T-helper 17 cell (primary cell): ENCODE measurements around the gene CD180. TPM values are rescaled to one million over a fixed set of nuclear protein-coding genes. Genes with fewer than 3 reads are reported as not detected.

Experiments
- ATAC-seq: fragments of 150-1000 bp; cut with Tn5 transposase; 2 replicates; pipeline ENCODE4 v1.10.0; 2021; ENCODE audit warnings: mild to moderate bottlenecking, moderate library complexity
- DNase-seq, 3 donors: peaks; one replicate each; pipeline versions ENCODE4 v3.0.0 to v3.0.0-alpha.2; 2020 to 2021
- H3K9me3 ChIP-seq: one replicate; pipeline ENCODE4 v1.7.0; 2013; ENCODE audit warnings: low read length, mild to moderate bottlenecking; ENCODE audit not compliant: control insufficient read depth, poor library complexity, severe bottlenecking
- H3K27ac Mint-ChIP-seq: one replicate; pipeline ENCODE4 v1.8.0; 2022; ENCODE audit warnings: mild to moderate bottlenecking, moderate library complexity, mixed read lengths
- H3K27me3 Mint-ChIP-seq: one replicate; pipeline ENCODE4 v1.8.0; 2022; ENCODE audit warnings: mixed read lengths
- H3K36me3 Mint-ChIP-seq: one replicate; pipeline ENCODE4 v1.8.0; 2022; ENCODE audit warnings: low read depth, mixed read lengths
- H3K4me1 Mint-ChIP-seq: one replicate; pipeline ENCODE4 v1.8.0; 2022; ENCODE audit warnings: mild to moderate bottlenecking, mixed read lengths
- H3K4me3 Mint-ChIP-seq: one replicate; pipeline ENCODE4 v1.8.0; 2022; ENCODE audit warnings: mild to moderate bottlenecking, moderate library complexity, mixed read lengths
- total RNA-seq, 4 donors: library from RNA in 2 of 4; stranded (reverse) in 2 of 4; gene quantifications; one replicate each; pipeline ENCODE4 v1.2.3 and lab custom pipeline; 2022 to 2026

Gene CD180
- 1 to 10 TPM in 1 of 2 donors, under 1 TPM in 1; 0.05 to 1.3 TPM for total RNA-seq
- total RNA-seq (lab: John Stamatoyannopoulos, UW) = 0 to 0.08 reads per million in 2 donors

- H3K9me3 ChIP-seq = peaks cover 6% of the 10 kb centered on the region
- DNase-seq = no peak
- H3K4me1 Mint-ChIP-seq = peaks cover 14% of the 10 kb centered on the region
- ATAC-seq = no peak
- H3K36me3 Mint-ChIP-seq = peaks cover 3% of the 10 kb centered on the region
- peak within 1 kb of the TSS; percentile 27 for H3K27ac Mint-ChIP-seq
- no peaks in the 10 kb centered on the region for H3K27me3 Mint-ChIP-seq
- H3K4me3 Mint-ChIP-seq = peak within 1 kb of the TSS; percentile 52
Measured at GRCh38 chr5:67196537-67197059, at the start of gene CD180. Gene CD180, minus strand, starts transcription at chr5:67196799. Its CDS starts 158 bp downstream, at chr5:67196641.

GRCh38 chr5:67246108-67246507, 49.5 kb upstream of the CD180 start:
- peaks cover 10% of the 10 kb centered on the region for H3K4me1 Mint-ChIP-seq
- DNase-seq (no peak), ATAC-seq (peak; percentile 56)
- no peaks in the 10 kb centered on the region for H3K9me3 ChIP-seq
- peaks cover 4% of the 10 kb centered on the region for H3K36me3 Mint-ChIP-seq
- H3K4me3 Mint-ChIP-seq = no peak overlapping the region
- no peaks in the 10 kb centered on the region for H3K27me3 Mint-ChIP-seq
- no peak overlapping the region for H3K27ac Mint-ChIP-seq

GRCh38 chr5:67245259-67245846, 48.8 kb upstream of the CD180 start:
- no peak for ATAC-seq
- peaks cover 4% of the 10 kb centered on the region for H3K36me3 Mint-ChIP-seq
- no peak overlapping the region for H3K27ac Mint-ChIP-seq

DNA sequence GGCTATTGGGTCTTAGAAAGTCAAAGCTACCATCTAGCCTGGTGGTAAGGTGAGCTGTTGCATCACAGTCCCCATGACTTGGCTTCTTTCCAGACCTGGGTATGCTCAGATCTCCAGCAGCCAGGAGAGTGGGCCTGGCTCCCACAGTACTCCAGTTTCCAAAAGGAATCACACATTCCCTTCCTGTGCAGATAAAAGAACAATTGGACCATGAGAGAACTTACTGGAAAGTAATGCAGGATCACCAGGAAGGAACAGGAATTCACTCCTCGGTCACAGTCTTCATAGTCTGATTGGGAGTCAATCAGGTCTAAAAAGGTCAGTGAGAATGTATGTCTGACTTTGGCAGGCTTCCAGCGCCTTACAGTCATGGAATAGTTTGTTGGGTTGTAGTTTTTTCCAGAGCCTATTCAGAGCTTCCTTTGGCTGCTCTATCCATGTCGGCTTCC, 47.8 kb upstream of the CD180 start:
- Mint-ChIP-seq H3K27me3 (no peaks in the 10 kb centered on the region), H3K4me3 (no peak overlapping the region), H3K27ac (no peak overlapping the region), H3K4me1 (peaks cover 10% of the 10 kb centered on the region), H3K36me3 (peaks cover 4% of the 10 kb centered on the region)
- no peaks in the 10 kb centered on the region for H3K9me3 ChIP-seq
- ATAC-seq = no peak
- DNase-seq = no peak

More at GRCh38 chr5:67245259-67245846, 48.8 kb upstream of the CD180 start:
- Mint-ChIP-seq H3K4me3 (no peak overlapping the region), H3K27me3 (no peaks in the 10 kb centered on the region), H3K4me1 (peaks cover 10% of the 10 kb centered on the region)
- no peak for DNase-seq
- no peaks in the 10 kb centered on the region for H3K9me3 ChIP-seq

DNA sequence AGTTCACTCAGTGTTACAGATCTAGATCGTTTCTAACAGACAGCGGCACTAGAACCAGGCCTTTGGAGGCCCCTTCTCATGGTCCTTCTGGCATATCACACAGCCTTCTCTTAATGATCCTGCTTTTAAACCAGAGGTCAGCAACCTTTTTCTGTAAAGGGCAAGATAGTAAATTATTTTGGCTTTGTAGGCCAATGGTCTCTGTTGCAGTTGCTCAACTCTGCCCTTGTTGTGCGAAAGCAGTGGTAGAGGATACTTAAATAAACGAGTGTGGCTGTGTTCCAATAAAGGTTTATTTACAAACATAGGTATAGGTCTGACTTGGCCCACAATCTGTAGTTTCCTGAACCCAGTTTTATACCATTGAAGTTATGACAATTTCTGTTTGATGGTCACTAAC, 47.3 kb upstream of the CD180 start:
- no peaks in the 10 kb centered on the region for H3K9me3 ChIP-seq
- peaks cover 4% of the 10 kb centered on the region for H3K36me3 Mint-ChIP-seq
- no peak overlapping the region for H3K4me3 Mint-ChIP-seq
- ATAC-seq (no peak), DNase-seq (no peak)
- H3K27me3 Mint-ChIP-seq = no peaks in the 10 kb centered on the region
- peaks cover 10% of the 10 kb centered on the region for H3K4me1 Mint-ChIP-seq
- H3K27ac Mint-ChIP-seq = no peak overlapping the region

DNA sequence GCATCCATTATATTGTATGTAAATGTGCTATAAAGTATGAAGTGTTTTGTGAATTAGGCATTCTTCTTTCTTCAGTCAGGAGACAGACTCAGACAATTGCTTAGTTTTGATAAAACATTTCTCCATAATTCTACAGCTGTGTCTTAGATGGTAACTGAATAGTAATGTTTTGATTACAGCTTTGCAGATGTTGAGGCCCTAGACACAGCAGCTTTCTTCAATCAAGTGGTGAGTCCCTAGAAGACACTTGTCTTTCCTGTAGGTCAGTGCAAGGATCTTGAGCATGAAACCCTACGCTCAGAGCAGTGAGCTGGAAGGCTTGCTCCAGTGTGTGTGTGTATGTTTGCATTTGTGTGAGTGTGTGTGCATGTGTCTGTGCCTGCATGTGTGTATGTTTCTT, 46.8 kb upstream of the CD180 start:
- no peak overlapping the region for H3K27ac Mint-ChIP-seq

DNA sequence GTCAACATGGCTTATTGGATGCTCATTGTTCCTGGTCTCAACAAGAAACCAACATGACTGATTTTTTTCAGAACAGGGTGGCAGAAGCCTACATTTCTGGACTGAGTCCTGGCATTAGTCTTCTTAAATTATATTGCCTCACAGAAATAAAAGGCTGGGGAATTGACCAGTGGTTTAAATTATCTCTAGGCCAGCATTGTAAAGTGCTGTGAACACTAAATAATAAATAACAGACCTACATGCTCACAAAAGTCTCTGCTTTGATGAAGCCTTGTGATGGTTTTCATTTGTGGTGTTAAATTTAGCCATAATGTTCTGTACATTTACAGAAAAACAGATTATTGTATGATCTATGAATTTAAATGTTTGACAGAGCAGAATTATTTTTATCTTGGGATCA, 44.7 kb upstream of the CD180 start:
- ATAC-seq = no peak
- Mint-ChIP-seq H3K27ac (no peak overlapping the region), H3K27me3 (peaks cover 5% of the 10 kb centered on the region), H3K4me3 (no peak overlapping the region), H3K36me3 (peaks cover 4% of the 10 kb centered on the region), H3K4me1 (peaks cover 8% of the 10 kb centered on the region)
- H3K9me3 ChIP-seq = no peaks in the 10 kb centered on the region
- no peak for DNase-seq

More for the DNA sequence above, 46.8 kb upstream of the CD180 start:
- Mint-ChIP-seq H3K4me1 (peaks cover 8% of the 10 kb centered on the region), H3K4me3 (no peak overlapping the region), H3K27me3 (no peaks in the 10 kb centered on the region), H3K36me3 (peaks cover 4% of the 10 kb centered on the region)
- ATAC-seq (no peak), DNase-seq (no peak)
- no peaks in the 10 kb centered on the region for H3K9me3 ChIP-seq

DNA sequence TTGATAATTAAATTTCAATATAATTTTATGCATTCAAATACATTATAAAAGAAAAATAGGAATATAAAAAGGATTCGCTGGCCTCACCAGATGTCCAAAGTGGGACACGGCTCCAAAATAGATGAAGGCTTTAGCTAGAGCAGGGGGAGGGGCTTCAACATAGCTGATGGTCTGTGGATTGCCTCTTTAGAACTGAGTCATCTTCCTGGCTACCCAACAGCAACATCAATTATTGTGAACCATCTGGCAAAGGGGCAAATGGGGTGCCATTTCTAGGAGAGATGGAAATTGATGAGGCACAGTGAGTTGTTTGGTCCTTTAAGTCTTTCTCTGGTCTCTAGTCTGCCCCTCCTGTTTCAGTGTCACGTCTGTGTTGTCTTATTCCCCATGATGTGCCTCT, 44.2 kb upstream of the CD180 start:
- ATAC-seq (no peak), DNase-seq (no peak)
- peaks cover 8% of the 10 kb centered on the region for H3K4me1 Mint-ChIP-seq

GRCh38 chr5:67240065-67240464, 43.5 kb upstream of the CD180 start:
- peaks cover 18% of the 10 kb centered on the region for H3K27me3 Mint-ChIP-seq
- H3K27ac Mint-ChIP-seq = no peak overlapping the region
- ATAC-seq = no peak
- H3K4me1 Mint-ChIP-seq = peaks cover 5% of the 10 kb centered on the region
- H3K9me3 ChIP-seq = no peaks in the 10 kb centered on the region
- DNase-seq = no peak
- peaks cover 6% of the 10 kb centered on the region for H3K36me3 Mint-ChIP-seq
- H3K4me3 Mint-ChIP-seq = no peak overlapping the region

More for the DNA sequence above, 44.2 kb upstream of the CD180 start:
- Mint-ChIP-seq H3K27me3 (peaks cover 10% of the 10 kb centered on the region), H3K4me3 (no peak overlapping the region), H3K27ac (no peak overlapping the region), H3K36me3 (peaks cover 6% of the 10 kb centered on the region)
- H3K9me3 ChIP-seq = no peaks in the 10 kb centered on the region

GRCh38 chr5:67238191-67238590, 41.6 kb upstream of the CD180 start:
- no peaks in the 10 kb centered on the region for H3K9me3 ChIP-seq
- H3K4me3 Mint-ChIP-seq = no peak overlapping the region
- peaks cover 5% of the 10 kb centered on the region for H3K4me1 Mint-ChIP-seq
- DNase-seq = no peak
- peaks cover 6% of the 10 kb centered on the region for H3K36me3 Mint-ChIP-seq
- peaks cover 22% of the 10 kb centered on the region for H3K27me3 Mint-ChIP-seq
- no peak for ATAC-seq
- no peak overlapping the region for H3K27ac Mint-ChIP-seq

GRCh38 chr5:67235399-67236110, 39.0 kb upstream of the CD180 start:
- Mint-ChIP-seq H3K4me1 (no peaks in the 10 kb centered on the region), H3K27ac (no peak overlapping the region), H3K4me3 (no peak overlapping the region), H3K36me3 (peaks cover 3% of the 10 kb centered on the region), H3K27me3 (peaks cover 22% of the 10 kb centered on the region)
- no peak for DNase-seq
- ATAC-seq = no peak
- no peaks in the 10 kb centered on the region for H3K9me3 ChIP-seq

DNA sequence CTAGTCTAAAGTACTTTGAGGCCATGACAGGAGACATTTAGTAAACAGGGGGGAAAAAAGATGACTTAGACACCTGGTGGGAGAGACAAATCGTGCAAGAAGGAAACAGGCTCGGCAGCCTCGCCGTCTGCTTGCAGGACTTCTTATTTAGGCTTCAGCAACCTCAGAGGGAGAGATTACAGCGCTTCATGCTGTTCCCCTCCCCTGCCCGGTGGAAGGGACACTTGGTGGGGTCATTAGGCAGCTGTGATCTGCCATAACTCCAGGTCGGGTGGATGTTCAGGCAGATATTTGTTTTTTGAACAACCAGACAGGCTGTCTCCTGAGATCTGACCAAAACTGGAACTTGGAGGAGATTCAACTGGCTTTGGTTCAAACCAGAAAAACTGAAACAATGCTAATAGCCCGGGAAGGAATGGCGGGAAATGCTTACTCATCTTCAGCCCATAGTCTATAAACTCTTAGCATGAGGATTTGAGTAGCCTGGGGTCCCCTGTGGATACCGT, 38.1 kb upstream of the CD180 start:
- DNase-seq = no peak
- H3K4me1 Mint-ChIP-seq = no peaks in the 10 kb centered on the region
- no peak overlapping the region for H3K4me3 Mint-ChIP-seq
- no peak for ATAC-seq
- no peak overlapping the region for H3K27ac Mint-ChIP-seq
- H3K9me3 ChIP-seq = no peaks in the 10 kb centered on the region
- H3K36me3 Mint-ChIP-seq = peaks cover 3% of the 10 kb centered on the region
- H3K27me3 Mint-ChIP-seq = peaks cover 22% of the 10 kb centered on the region

GRCh38 chr5:67233075-67233474, 36.5 kb upstream of the CD180 start:
- no peaks in the 10 kb centered on the region for H3K4me1 Mint-ChIP-seq
- H3K27me3 Mint-ChIP-seq = peaks cover 22% of the 10 kb centered on the region
- DNase-seq = no peak
- H3K4me3 Mint-ChIP-seq = no peak overlapping the region
- no peak overlapping the region for H3K27ac Mint-ChIP-seq
- peaks cover 3% of the 10 kb centered on the region for H3K36me3 Mint-ChIP-seq
- ATAC-seq = no peak
- no peaks in the 10 kb centered on the region for H3K9me3 ChIP-seq
